NCI-H2029 treated with DMSO at 0.1 percent for 48 hours (cell line): ENCODE results near the gene DEFB108B.
A peak's percentile ranks its signal among the peaks of the same experiment; 100 is the strongest.
"Not testable (repeated sequence)": the region's sequence is repeated elsewhere in the genome, so short reads cannot be mapped to it uniquely, and the experiment has no call there.

ENCODE experiments used
- DNase-seq: peaks from one replicate; lab custom pipeline; 2025; lab: John Stamatoyannopoulos, UW

DEFB108B gene

DNA sequence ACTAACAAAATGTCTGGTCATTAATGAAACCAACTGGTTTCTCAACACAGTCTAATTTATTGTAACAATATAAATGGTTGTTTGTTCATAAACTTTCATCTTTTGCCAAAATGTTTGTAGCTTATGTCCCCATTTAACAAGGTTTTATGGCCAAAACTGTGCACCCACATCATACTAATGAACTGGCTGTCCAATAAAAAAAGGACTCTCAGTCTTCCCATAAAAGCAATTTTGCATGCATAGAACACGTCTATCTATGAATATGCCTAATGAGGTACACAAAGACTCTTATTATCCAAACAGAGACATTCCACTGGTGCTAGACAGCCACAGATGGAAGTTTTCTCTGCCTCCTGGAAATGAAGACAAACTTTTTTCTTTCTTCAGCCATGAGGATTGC, at the start of gene DEFB108B:
Gene DEFB108B (plus strand): TSS at position 390 of the 400 bp plus-strand sequence. CDS start 0 bp downstream, at position 390.
- DNase-seq, result not testable (repeated sequence)

- not testable (repeated sequence) for DNase-seq
These were observed 46.7 kb upstream of the DEFB108B start for GRCh38 chr11:71786114-71786847.

DNA sequence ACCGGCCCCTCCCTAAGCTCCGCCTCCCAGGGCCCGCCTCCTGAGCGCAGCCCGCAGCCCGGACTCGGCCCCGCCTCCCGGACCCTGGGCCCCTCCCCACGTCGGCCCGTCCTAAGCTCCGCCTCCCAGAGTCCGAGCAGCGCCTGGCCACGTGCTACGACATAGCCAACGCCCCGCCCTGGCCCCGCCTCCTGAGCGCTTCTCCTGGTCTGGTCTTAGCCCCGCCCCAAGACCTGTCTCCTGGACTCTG, 46.2 kb upstream of the DEFB108B start:
- peak; percentile 90 for DNase-seq

GRCh38 chr11:71787098-71787823, 45.7 kb upstream of the DEFB108B start:
- peak; percentile 89 for DNase-seq

- not testable (repeated sequence) for DNase-seq
These were observed 45.1 kb upstream of the DEFB108B start for GRCh38 chr11:71787824-71788454.

DNA sequence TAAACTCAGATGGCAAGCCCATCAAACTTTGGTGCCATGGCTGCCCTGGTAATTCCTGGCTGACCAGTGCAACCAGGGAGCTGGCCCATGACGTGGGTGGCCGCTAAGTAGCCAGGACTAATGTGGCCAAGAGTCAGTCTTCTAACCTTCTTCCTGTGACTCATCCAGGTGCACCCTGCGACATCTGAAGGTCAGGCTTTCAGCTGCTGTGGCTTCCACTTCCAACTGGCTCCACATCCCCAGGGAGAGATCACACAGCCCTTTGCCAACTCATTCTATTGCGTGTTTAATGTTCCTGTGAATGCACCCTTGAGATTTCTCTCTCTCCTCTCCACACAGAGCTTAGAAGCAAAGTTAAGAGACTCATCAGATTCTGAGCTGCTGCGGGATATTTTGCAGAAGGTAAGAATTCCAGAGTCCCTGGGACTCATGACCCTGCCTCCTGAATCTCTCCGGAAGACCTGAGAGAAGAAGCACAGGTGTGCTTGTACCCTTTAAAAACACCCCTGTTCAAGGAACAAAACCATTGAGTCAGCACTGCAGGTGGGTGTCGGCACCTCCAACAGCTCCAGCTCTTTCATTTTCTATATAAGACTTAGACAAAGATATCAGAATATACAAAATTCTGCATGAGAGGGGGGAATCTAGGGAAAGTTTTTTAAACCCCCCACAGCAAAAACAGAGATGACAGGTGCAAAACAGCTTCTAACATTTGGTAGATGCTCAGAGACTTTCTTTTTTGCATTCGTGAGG, 43.4 kb upstream of the DEFB108B start:
- not testable (repeated sequence) for DNase-seq

- DNase-seq, result not testable (repeated sequence)
These were observed 41.9 kb upstream of the DEFB108B start for GRCh38 chr11:71791111-71791510.

DNA sequence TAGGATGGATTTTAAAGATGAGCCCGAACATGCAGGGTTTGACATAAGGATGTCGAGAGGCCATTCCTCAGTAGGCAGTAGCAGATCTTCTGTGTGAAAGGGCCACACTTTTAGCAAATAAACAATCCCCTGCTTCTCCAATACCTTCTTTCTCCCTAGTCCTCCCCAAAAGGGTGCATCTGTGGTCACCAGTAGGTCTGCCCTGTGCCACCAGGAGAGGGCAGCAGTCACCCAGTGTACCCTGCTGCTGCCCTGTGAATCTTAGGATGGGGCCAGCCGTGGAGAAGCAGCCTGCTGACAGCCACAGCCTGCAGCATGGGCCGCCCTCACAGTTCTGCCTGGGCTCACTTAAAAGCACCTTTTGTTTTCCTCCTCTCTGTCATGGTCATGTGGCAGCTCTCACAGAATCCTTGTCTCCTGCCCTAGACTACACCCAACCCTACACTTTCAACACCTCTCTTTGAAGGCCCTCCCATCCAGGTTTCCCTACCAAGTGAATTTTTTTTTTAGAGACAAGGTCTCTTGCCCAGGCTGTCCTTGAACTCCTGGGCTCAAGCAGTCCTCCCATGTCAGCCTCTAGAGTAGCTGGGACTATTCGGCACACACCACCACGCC, 40.3 kb upstream of the DEFB108B start:
- not testable (repeated sequence) for DNase-seq

DNA sequence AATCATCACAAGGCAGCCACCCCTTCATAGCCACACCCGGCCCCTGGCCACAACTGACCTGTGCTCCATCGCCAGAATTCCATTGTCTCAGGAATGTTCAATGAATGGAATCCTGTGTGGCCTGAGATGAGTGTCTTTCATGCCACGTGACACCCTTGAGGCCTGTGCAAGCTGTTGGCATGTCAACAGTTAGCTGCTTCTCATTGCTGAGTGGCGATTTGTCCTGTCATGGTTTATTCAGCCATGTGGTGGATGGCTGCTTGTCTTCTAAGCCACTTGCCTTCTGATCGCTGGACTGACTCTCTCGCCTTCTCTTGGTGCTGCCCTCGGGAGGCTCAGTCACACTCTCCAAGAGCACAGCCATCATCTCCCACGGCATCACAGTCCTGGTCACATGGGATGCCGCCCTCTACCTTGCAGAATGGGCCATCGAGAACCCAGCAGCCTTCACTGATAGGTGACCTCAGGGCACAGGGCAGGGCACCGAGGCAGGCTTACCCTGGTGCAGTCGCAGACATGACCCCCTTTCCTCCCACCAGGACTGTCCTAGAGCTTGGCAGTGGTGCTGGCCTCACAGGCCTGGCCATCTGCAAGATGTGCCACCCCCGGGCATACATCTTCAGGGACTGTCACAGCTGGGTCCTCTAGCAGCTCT, 38.5 kb upstream of the DEFB108B start:
- not testable (repeated sequence) for DNase-seq

DNA sequence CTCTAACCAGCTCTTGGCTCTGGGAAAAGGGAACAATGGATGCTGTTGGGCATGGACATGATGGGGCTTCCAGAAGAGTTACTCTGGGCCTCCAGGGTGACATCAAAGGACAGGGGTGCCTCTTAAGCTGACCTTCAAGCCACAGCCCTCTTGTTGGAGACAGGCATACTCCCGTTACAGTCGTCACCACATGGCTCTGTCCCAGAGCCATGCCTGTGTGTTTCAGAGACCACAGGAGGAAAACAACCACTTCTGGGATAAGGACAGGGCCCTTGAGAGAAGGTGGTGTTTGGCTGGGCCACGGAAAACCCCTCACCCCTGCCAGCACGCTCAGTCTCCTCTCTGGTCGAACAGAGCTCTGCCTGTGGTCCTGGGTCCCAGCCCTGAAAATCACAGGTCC, 37.8 kb upstream of the DEFB108B start:
- DNase-seq, result not testable (repeated sequence)

GRCh38 chr11:71796016-71796415, 37.0 kb upstream of the DEFB108B start:
- DNase-seq, result not testable (repeated sequence)

DNA sequence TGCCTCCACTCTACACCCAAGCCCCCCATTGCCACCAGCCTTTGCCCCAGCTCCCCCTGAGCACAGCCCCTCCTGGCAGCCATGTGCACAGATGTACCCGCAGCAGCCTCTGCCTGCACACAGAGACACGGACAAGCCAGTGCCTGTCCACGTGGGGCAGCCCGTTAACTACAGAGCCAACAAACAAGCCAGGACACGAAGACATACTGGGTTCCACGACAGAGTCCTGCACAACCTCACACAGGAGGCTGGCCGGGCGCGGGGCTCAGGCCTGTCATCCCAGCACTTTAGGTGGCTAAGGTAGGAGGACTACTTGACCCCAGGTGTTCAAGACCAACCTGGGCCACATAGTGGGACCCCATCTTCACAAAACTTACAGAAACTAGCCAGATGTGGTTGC, 36.2 kb upstream of the DEFB108B start:
- DNase-seq, result not testable (repeated sequence)

- DNase-seq, result not testable (repeated sequence)
These were observed 33.4 kb upstream of the DEFB108B start for GRCh38 chr11:71799556-71800128.

GRCh38 chr11:71800335-71800953, 32.6 kb upstream of the DEFB108B start:
- DNase-seq, result peak; percentile 27

- DNase-seq, result not testable (repeated sequence)
These were observed 32.0 kb upstream of the DEFB108B start for GRCh38 chr11:71801026-71801425.

DNA sequence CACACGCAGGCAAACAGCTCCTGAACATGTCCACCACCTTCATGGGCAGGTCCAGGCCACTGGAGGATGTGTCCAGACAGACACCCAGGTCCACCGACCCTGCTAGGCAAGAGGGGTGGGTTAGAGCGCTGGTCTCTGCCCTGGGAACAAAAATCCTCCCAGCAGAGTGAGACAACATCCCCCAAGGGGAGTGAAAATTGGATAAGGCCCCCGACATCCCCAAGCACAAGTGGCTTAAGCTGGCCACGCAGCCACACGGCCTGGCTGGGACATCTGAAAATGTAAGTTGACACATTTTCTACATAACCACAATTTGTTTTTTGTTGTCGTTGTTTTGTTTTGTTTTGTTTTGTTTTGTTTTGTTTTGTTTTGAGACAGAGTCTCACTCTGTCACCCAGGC, 30.1 kb upstream of the DEFB108B start:
- not testable (repeated sequence) for DNase-seq

- not testable (repeated sequence) for DNase-seq
These were observed 28.6 kb upstream of the DEFB108B start for GRCh38 chr11:71804158-71804947.

DNA sequence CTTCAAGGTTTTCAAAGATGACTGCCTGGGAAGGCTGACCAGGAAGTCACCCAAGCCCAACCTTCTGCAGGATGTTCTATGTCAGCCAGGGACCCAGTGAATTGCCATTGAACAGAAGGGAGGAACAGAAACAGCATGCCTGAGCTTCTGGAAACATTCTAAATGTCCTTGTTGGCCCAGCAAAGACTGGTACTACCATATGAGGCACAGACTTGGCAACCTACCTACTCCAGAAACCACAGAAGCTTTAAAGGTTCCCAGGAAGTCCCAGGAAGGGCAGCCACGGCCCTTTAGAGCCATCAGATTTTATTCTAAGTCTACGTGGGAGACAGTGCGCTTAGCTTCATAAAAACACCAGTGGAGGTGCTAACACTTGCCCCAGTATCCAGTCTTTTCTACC, 20.5 kb upstream of the DEFB108B start:
- DNase-seq, result not testable (repeated sequence)

DNA sequence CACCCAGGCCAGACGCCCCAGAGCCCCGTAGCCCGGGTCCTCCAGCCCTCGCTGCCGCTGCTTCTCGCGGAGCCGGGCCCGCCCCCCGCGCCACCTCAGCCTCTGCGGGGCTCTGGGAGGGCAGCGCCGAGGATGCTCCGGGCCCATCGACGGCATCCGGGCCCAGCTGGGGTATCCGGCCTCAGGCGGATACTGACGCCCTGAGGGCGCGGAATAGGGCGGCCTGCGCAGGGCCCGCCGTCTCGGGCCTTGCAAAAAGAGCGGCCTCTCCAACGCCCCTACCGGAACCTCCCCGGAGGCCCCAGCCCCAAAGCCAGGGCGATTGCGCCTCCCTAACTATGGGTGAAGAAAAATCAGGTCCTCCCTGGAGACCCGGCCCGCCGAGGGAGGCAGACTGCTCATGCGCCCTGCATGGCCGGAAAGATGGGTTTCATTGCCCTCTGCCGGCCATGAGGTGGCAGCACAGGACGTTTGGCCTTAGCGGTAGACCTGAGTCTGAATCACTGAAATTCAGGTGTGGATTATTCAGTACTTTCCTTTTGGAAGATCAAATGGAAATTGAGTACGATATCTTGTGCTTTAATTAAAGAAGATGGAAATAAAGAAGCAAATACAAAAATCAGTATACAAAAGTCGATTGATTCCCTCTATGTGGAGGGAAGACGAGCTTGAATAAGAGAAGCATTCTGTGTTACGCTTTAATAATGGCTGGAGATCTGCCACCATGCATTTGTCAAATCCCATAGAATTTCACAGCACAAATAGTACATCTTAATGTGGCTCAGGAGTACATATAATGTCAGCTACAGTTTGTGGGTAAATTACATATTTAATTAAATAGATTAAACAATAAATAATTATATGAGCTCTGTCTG, 19.3 kb upstream of the DEFB108B start:
- DNase-seq, result not testable (repeated sequence)
